Spleen (tissue), 11 donors: ENCODE results near the gene ATXN1. TPM values are rescaled to one million over a fixed set of nuclear protein-coding genes. Genes with fewer than 3 reads are reported as not detected.

Experiments
- DNase-seq: peaks from one replicate; pipeline ENCODE4 v3.0.0-alpha.2; 2020
- H3K27ac ChIP-seq, 8 donors: fragments of 200-600 bp; sonication (generic) in 7 of 8; 1 replicate in 4 of 8; 2 replicates in 4 of 8; pipeline versions ENCODE4 v1.5.0 to v1.8.0; 2016 to 2021; ENCODE audit warnings: inconsistent platforms in 4 of 8, mild to moderate bottlenecking in 4 of 8, moderate library complexity in 1 of 8
- H3K27me3 ChIP-seq, 7 donors: fragments of 200-600 bp; sonication (generic) in 6 of 7; replicated peaks in 1 of 7; 1 replicate in 4 of 7; 2 replicates in 3 of 7; pipeline versions ENCODE4 v1.5.0 to v1.8.0; 2016 to 2021; ENCODE audit warnings: inconsistent platforms in 3 of 7, mild to moderate bottlenecking in 1 of 7
- H3K36me3 ChIP-seq, 6 donors: fragments of 200-600 bp; sonication (generic) in 5 of 6; 1 replicate in 4 of 6; 2 replicates in 2 of 6; pipeline versions ENCODE4 v1.5.0 to v1.8.0; 2016 to 2021; ENCODE audit warnings: inconsistent platforms in 2 of 6
- H3K4me1 ChIP-seq, 6 donors: fragments of 200-600 bp; sonication (generic) in 5 of 6; 1 replicate in 3 of 6; 2 replicates in 3 of 6; pipeline versions ENCODE4 v1.5.0 to v1.8.0; 2016 to 2021; ENCODE audit warnings: inconsistent platforms in 3 of 6
- H3K4me3 ChIP-seq, 8 donors: fragments of 200-600 bp; sonication (generic) in 7 of 8; 1 replicate in 4 of 8; 2 replicates in 4 of 8; pipeline versions ENCODE4 v1.5.0 to v1.8.0; 2016 to 2021; ENCODE audit warnings: inconsistent platforms in 4 of 8, mild to moderate bottlenecking in 4 of 8, moderate library complexity in 2 of 8
- H3K9me3 ChIP-seq, 8 donors: fragments of 200-600 bp; sonication (generic) in 7 of 8; 1 replicate in 4 of 8; 2 replicates in 4 of 8; pipeline versions ENCODE4 v1.5.0 to v1.8.0; 2016 to 2021; ENCODE audit warnings: inconsistent platforms in 4 of 8
- POLR2A ChIP-seq, 3 donors: fragments of 450-650 bp; IDR thresholded peaks; one replicate each; pipeline ENCODE4 v1.5.1; 2017; ENCODE audit warnings: antibody characterized with exemption in 3 of 3, mild to moderate bottlenecking in 1 of 3
- POLR2AphosphoS5 ChIP-seq, 3 donors: sonication (generic); formaldehyde crosslinking; IDR thresholded peaks; one replicate each; pipeline ENCODE4 v1.5.1; 2017; ENCODE audit warnings: antibody characterized with exemption in 3 of 3
- WGBS, 5 donors: extraction: QIAGEN DNeasy Blood & Tissue Kit in 3 of 5; methylation state at CpG; one replicate each; pipeline versions ENCODE4 v1.1.5 to v1.1.7; 2013 to 2018; 5-methylcytosine and 5-hydroxymethylcytosine counted together
- intact Hi-C: fragments of 100-400 bp; cut with DNase I; formaldehyde crosslinking; loops from one replicate; pipeline ENCODE4 v1.15.0; 2023; ENCODE audit warnings: low total_unique reads
- polyA plus RNA-seq, 3 donors: library from polyadenylated mRNA; stranded (reverse); fragments of 200-250 nt; gene quantifications; one replicate each; pipeline ENCODE4 v1.2.1, GENCODE V29; 2013
- total RNA-seq, 7 donors: library from RNA; depleted of rRNA in 3 of 7; stranded (reverse); fragments of >200 nt in 3 of 7; fragmentation: NEBNext Ultra II Directional in 4 of 7; extraction: Animal tissue kit (Norgen Biotek cat#: 25700) in 4 of 7; gene quantifications; one replicate each; pipeline versions ENCODE4 v1.1.0 to v1.2.1, GENCODE V29; 2016 to 2021
- TF ChIP-seq, protein P1 (sequence below), 11 experiments: fragments of 200-600 bp in 7 of 11; fragments of 450-650 bp in 4 of 11; sonication (generic) in 4 of 11; IDR thresholded peaks in 8 of 11; conservative IDR thresholded peaks in 3 of 11; 1 replicate in 7 of 11; 2 replicates in 4 of 11; pipeline versions ENCODE4 v1.4.0 to v1.8.0; 2016 to 2021; ENCODE audit warnings: antibody characterized with exemption in 11 of 11, inconsistent platforms in 4 of 11, mild to moderate bottlenecking in 1 of 11
- donor health status: healthy with polysubstance abuse.
- donor health status: DM: no; HTN: no; CAD: no; lungs with moderate emphysema.
- donor health status: DM: no; HTN: no; CAD: no.
- donor health status: Bipolar disorder and iron deficiency.
- donor health status: healthy.
- donor health status: DM: no; HTN: no; CAD: no.
- donor health status: DM: yes; HTN: yes; CAD: no.

Gene ATXN1
- total and polyA plus RNA-seq, 10 donors: 3.5 to 123 (median 73.9) TPM

- Histone ChIP-seq H3K9me3 (no peaks in the 10 kb centered on the region), H3K4me3 (no peak overlapping the region), H3K4me1 (peaks cover 7 to 64% (median 45%) of the 10 kb centered on the region in 6 donors), H3K27me3 (no peaks in the 10 kb centered on the region), H3K27ac (no peak overlapping the region), H3K36me3 (no peaks in the 10 kb centered on the region)
- WGBS, 5 donors: 62 to 81% (median 78%) methylated on average over 2 of the region's 2 CpGs
- no peak for DNase-seq
- intact Hi-C loops: no loop called here
- TF ChIP-seq POLR2AphosphoS5 (IDR thresholded peaks at IDR 0.05): no peak
- TF ChIP-seq, protein P1, sequence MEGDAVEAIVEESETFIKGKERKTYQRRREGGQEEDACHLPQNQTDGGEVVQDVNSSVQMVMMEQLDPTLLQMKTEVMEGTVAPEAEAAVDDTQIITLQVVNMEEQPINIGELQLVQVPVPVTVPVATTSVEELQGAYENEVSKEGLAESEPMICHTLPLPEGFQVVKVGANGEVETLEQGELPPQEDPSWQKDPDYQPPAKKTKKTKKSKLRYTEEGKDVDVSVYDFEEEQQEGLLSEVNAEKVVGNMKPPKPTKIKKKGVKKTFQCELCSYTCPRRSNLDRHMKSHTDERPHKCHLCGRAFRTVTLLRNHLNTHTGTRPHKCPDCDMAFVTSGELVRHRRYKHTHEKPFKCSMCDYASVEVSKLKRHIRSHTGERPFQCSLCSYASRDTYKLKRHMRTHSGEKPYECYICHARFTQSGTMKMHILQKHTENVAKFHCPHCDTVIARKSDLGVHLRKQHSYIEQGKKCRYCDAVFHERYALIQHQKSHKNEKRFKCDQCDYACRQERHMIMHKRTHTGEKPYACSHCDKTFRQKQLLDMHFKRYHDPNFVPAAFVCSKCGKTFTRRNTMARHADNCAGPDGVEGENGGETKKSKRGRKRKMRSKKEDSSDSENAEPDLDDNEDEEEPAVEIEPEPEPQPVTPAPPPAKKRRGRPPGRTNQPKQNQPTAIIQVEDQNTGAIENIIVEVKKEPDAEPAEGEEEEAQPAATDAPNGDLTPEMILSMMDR (IDR thresholded peaks at IDR 0.05 in 8 of 11, conservative IDR thresholded peaks at IDR 0.05 in 3 of 11): no peak
These were observed 44.9 kb downstream of the ATXN1 start for GRCh38 chr6:16716321-16716858.

GRCh38 chr6:16713597-16713996 lies 47.7 kb downstream of the ATXN1 start:
- no peaks in the 10 kb centered on the region for H3K9me3 ChIP-seq

DNA sequence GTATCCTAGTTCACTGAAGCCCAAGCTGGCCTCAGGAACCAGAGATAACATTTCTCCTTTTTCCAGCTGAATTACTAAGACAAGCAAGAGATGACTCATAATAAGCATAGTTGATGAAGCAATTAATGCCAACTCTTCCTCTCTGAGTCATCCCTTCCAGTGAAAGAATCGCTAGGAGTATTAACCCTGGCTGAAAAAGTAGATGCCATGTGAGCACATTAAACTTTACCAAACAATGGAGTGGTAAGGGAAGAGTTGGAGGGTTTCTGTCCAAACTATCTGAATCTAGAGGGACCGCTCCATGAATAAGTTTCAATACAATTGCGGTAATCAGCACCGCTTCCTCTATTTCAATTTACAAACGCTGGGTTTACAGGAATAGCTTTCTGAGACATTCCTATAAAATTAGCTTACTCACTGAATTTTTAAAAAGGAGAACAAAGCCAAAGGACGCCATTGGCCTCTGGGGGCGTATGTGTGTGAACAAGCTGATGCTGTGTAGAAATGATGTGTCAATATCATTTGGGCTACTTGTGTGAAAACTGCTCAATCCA lies 48.3 kb downstream of the ATXN1 start:
- Histone ChIP-seq H3K27me3 (no peaks in the 10 kb centered on the region), H3K4me1 (peaks cover 4 to 61% (median 45%) of the 10 kb centered on the region in 6 donors), H3K36me3 (no peaks in the 10 kb centered on the region), H3K4me3 (peak overlapping the region in 2 of 8 donors; percentile 8 to 49), H3K27ac (peak overlapping the region; percentile 76 to 89 (median 85)), H3K9me3 (no peaks in the 10 kb centered on the region)
- intact Hi-C loops: no loop called here
- 23 to 38% (median 34%) methylated on average over 7 of the region's 7 CpGs for WGBS, 5 donors
- TF ChIP-seq, protein P1 (IDR thresholded peaks at IDR 0.05 in 8 of 11, conservative IDR thresholded peaks at IDR 0.05 in 3 of 11): peak in 7 of 11 experiments; percentile 11 to 59 (median 37)
- TF ChIP-seq POLR2A (IDR thresholded peaks at IDR 0.05) (no peak), POLR2AphosphoS5 (IDR thresholded peaks at IDR 0.05) (peak in 1 of 3 donors; percentile 21)
- no peak for DNase-seq

More at GRCh38 chr6:16713597-16713996, 47.7 kb downstream of the ATXN1 start:
- H3K36me3 ChIP-seq: no peaks in the 10 kb centered on the region
- DNase-seq: no peak
- intact Hi-C loops: no loop called here
- H3K4me3 ChIP-seq: peak overlapping the region in 1 of 8 donors; percentile 49
- TF ChIP-seq POLR2AphosphoS5 (IDR thresholded peaks at IDR 0.05) (no peak), POLR2A (IDR thresholded peaks at IDR 0.05) (no peak)
- TF ChIP-seq, protein P1 (IDR thresholded peaks at IDR 0.05 in 8 of 11, conservative IDR thresholded peaks at IDR 0.05 in 3 of 11): no peak
- peaks cover 4 to 61% (median 48%) of the 10 kb centered on the region in 6 donors for H3K4me1 ChIP-seq
- H3K27me3 ChIP-seq: no peaks in the 10 kb centered on the region
- WGBS, 5 donors: 86 to 91% (median 87%) methylated on average over 9 of the region's 9 CpGs
- H3K27ac ChIP-seq: peak overlapping the region in 7 of 8 donors; percentile 80 to 89 (median 86)

DNA sequence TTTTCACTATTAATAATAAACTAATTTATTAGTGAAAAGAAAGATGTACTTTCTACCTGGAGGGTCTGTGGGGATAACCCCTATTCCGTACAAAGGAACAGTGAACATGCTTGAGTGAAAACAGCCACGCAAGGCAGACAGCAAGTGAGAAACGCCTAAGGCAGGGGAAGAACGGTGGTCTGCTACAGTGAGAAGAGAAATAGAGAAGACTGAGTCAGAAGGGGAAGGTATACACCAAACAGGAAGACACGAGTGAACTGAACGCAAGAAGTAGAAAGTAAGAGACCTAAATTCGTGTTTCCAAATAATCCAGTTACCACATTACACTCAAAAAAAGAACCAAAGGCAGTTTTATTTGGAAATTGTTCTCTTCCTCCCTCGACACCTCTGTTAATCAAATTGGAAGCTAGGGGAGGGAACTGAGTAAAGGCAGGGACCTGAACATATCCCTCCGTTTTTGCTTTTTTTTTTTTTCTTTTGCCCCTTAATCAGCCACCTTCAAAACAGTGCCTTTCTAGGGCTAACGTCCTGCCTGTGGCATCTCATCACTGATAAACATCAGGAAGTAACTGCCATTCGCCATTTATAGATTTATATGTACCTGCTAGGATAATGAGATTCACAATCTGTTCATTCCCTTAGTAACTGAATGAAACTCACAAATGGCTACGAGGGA lies 48.9 kb downstream of the ATXN1 start:
- intact Hi-C loops: no loop called here
- peak overlapping the region; percentile 76 to 89 (median 85) for H3K27ac ChIP-seq
- no peaks in the 10 kb centered on the region for H3K9me3 ChIP-seq
- peaks cover 4 to 61% (median 47%) of the 10 kb centered on the region in 6 donors for H3K4me1 ChIP-seq
- no peaks in the 10 kb centered on the region for H3K36me3 ChIP-seq
- TF ChIP-seq, protein P1 (IDR thresholded peaks at IDR 0.05 in 8 of 11, conservative IDR thresholded peaks at IDR 0.05 in 3 of 11): no peak
- TF ChIP-seq POLR2A (IDR thresholded peaks at IDR 0.05) (no peak), POLR2AphosphoS5 (IDR thresholded peaks at IDR 0.05) (peak in 1 of 3 donors; percentile 48)
- no peak for DNase-seq
- WGBS, 5 donors: 19 to 35% (median 28%) methylated on average over 12 of the region's 12 CpGs
- H3K27me3 ChIP-seq: no peaks in the 10 kb centered on the region
- peak overlapping the region in 3 of 8 donors; percentile 3 to 49 (median 8) for H3K4me3 ChIP-seq
